HG03558 (cell line): ENCODE results near the gene MAPK4.
"Not testable (repeated sequence)": the region's sequence is repeated elsewhere in the genome, so short reads cannot be mapped to it uniquely, and the experiment has no call there.

ENCODE experiments used
- ATAC-seq: cut with Tn5 transposase; IDR thresholded peaks from one replicate; pipeline ENCODE4 v1.9.1; 2021; ENCODE audit warnings: moderate number of reproducible peaks; ENCODE audit not compliant: unreplicated experiment; ENCODE audit errors: extremely low read depth

Gene MAPK4

GRCh38 chr18:50559752-50560680, at the start of gene MAPK4:
TSS of gene MAPK4 (plus strand) at chr18:50560087. CDS start at chr18:50663959, 103,872 bp downstream.
- ATAC-seq, result no peak

- not testable (repeated sequence) for ATAC-seq
Measured at GRCh38 chr18:50517277-50517676, 42.6 kb upstream of the MAPK4 start.

- no peak for ATAC-seq
Measured at GRCh38 chr18:50518787-50519546, 40.9 kb upstream of the MAPK4 start.

- ATAC-seq, result no peak
Measured at GRCh38 chr18:50523165-50523564, 36.7 kb upstream of the MAPK4 start.

GRCh38 chr18:50527636-50528307, 32.1 kb upstream of the MAPK4 start:
- no peak for ATAC-seq

GRCh38 chr18:50528806-50529205, 31.1 kb upstream of the MAPK4 start:
- no peak for ATAC-seq

GRCh38 chr18:50533822-50534221, 26.1 kb upstream of the MAPK4 start:
- ATAC-seq, result not testable (repeated sequence)

GRCh38 chr18:50544476-50544875, 15.4 kb upstream of the MAPK4 start:
- ATAC-seq, result not testable (repeated sequence)

- ATAC-seq, result no peak
Measured at GRCh38 chr18:50545936-50546335, 14.0 kb upstream of the MAPK4 start.

GRCh38 chr18:50548160-50548559, 11.7 kb upstream of the MAPK4 start:
- no peak for ATAC-seq

- ATAC-seq, result not testable (repeated sequence)
Measured at GRCh38 chr18:50551651-50552050, 8.2 kb upstream of the MAPK4 start.

- no peak for ATAC-seq
Measured at GRCh38 chr18:50558157-50558556, 1.7 kb upstream of the MAPK4 start.

- no peak for ATAC-seq
Measured at GRCh38 chr18:50558948-50559751, 737 bp upstream of the MAPK4 start.

GRCh38 chr18:50560681-50561629, 1.1 kb downstream of the MAPK4 start:
- ATAC-seq, result no peak

GRCh38 chr18:50562258-50562657, 2.4 kb downstream of the MAPK4 start:
- ATAC-seq, result not testable (repeated sequence)

- no peak for ATAC-seq
Measured at GRCh38 chr18:50562686-50563085, 2.8 kb downstream of the MAPK4 start.

- ATAC-seq, result no peak
Measured at GRCh38 chr18:50563376-50563775, 3.5 kb downstream of the MAPK4 start.

GRCh38 chr18:50569930-50570329, 10.0 kb downstream of the MAPK4 start:
- no peak for ATAC-seq

- ATAC-seq, result no peak
Measured at GRCh38 chr18:50571606-50572005, 11.7 kb downstream of the MAPK4 start.
